ENCODE measurements around the gene TMEM52B.

- TF ChIP-seq POLR2A (IDR thresholded peaks at IDR 0.05) (no peak), CTCF (IDR thresholded peaks at IDR 0.05) (no peak)
Measured at GRCh38 chr12:10211101-10211939, 32.5 kb downstream of the TMEM52B start.

All from breast epithelium (tissue), 3 donors.